ENCODE results near the gene MAPK7.

GRCh38 chr17:19375732-19376131 lies 2.6 kb upstream of the MAPK7 start:
- no peak for TF ChIP-seq RFX5 (IDR thresholded peaks at IDR 0.05)
- no peak for TF ChIP-seq CEBPB (IDR thresholded peaks at IDR 0.05)
- TF ChIP-seq SREBF2 (IDR thresholded peaks at IDR 0.05) = no peak
- no peak for TF ChIP-seq CTCF (IDR thresholded peaks at IDR 0.05)
- TF ChIP-seq RAD21 (conservative IDR thresholded peaks at IDR 0.05 in 1 of 2, IDR thresholded peaks at IDR 0.05 in 1 of 2) = no peak
- TF ChIP-seq SMC3 (IDR thresholded peaks at IDR 0.05) = no peak
- no peak for TF ChIP-seq ZNF302 (CRISPR knock-in tag; IDR thresholded peaks at IDR 0.05)
- TF ChIP-seq JUN (IDR thresholded peaks at IDR 0.05) = no peak
- TF ChIP-seq PHF8 (IDR thresholded peaks at IDR 0.05; ENCODE audit: borderline replicate concordance, low read depth) = no peak
- TF ChIP-seq POLR2A (IDR thresholded peaks at IDR 0.05; ENCODE audit: low read length) = no peak
- no peak for TF ChIP-seq EP300 (IDR thresholded peaks at IDR 0.05)
- TF ChIP-seq HOXB13 (CRISPR knock-in tag; IDR thresholded peaks at IDR 0.05; ENCODE audit: low read depth) = no peak
